ENCODE measurements around the gene CCL7. TPM values are rescaled to one million over a fixed set of nuclear protein-coding genes. Genes with fewer than 3 reads are reported as not detected.

Gene CCL7
- total and polyA plus RNA-seq, 9 of the 15 experiments (the other 6 are each of a cell fraction or from before 2014, with no cell fraction given): not detected

GRCh38 chr17:34226011-34226743, 43.8 kb upstream of the CCL7 start:
- Histone ChIP-seq H3K27me3 (ENCODE audit: control insufficient read depth in 2 of 2, insufficient read depth in 2 of 2, low read length in 2 of 2) (no peaks in the 10 kb centered on the region; a peak in 1 of 5 replicates), H3K79me2 (ENCODE audit: control insufficient read depth, insufficient read depth, low read length) (no peaks in the 10 kb centered on the region), H2AFZ (ENCODE audit: low read depth, low read length) (no peak overlapping the region), H3K27ac (ENCODE audit: extremely low read depth, low read depth, low read length) (no peak overlapping the region), H3K4me2 (ENCODE audit: insufficient read depth, low read length) (no peak overlapping the region), H4K20me1 (replicated peaks; ENCODE audit: control insufficient read depth, insufficient read depth, low read length) (no peaks in the 10 kb centered on the region), H3K36me3 (ENCODE audit: control insufficient read depth, insufficient read depth, low read length) (no peaks in the 10 kb centered on the region), H3K9me3 (replicated peaks; ENCODE audit: control insufficient read depth, insufficient read depth, low read depth, low read length) (no peaks in the 10 kb centered on the region), H3K9ac (ENCODE audit: insufficient read depth in 1 of 2, low read depth in 2 of 2, low read length in 2 of 2) (no peak overlapping the region), H3K4me3 (no peak overlapping the region), H3K9me1 (ENCODE audit: control insufficient read depth, insufficient read depth, low read length) (no peaks in the 10 kb centered on the region), H3K4me1 (replicated peaks in 1 of 2; ENCODE audit: control insufficient read depth in 2 of 2, insufficient read depth in 2 of 2, low read length in 2 of 2) (no peaks in the 10 kb centered on the region)
- no peak for DNase-seq (ENCODE audit: extremely low read depth in 1 of 4, low spot score in 3 of 4)
- no peak for TF ChIP-seq SRF (CRISPR knock-in tag; IDR thresholded peaks at IDR 0.05)
- no peak for TF ChIP-seq EGR1 (conservative IDR thresholded peaks at IDR 0.05)
- no peak for TF ChIP-seq PRMT5 (CRISPR knock-in tag; IDR thresholded peaks at IDR 0.05)
- no peak for TF ChIP-seq HSF4 (CRISPR knock-in tag; IDR thresholded peaks at IDR 0.05; ENCODE audit: borderline replicate concordance)
- TF ChIP-seq MAFG (tag; conservative IDR thresholded peaks at IDR 0.05): no peak
- TF ChIP-seq DLX4 (CRISPR knock-in tag; IDR thresholded peaks at IDR 0.05): no peak
- no peak for TF ChIP-seq GTF2B (IDR thresholded peaks at IDR 0.05; ENCODE audit: extremely low read depth, insufficient read length)
- intact Hi-C loops (cut with micrococcal nuclease) (no loop called here), in situ Hi-C loops (cut with MboI) (no loop called here)
- ChIA-PET CTCF (ENCODE audit: low intra/inter-chr PET ratio) (no interaction called here), POLR2A (no interaction called here)
- no TSS peak for BruUV-seq (replicated peaks)
- FAIRE-seq: no peak
- ATAC-seq: no peak
- WGBS (ENCODE audit: insufficient coverage, low coverage, missing lambda C conversion rate): 0% methylated on average over 3 of the region's 3 CpGs
